ENCODE data around the gene GRIP2.

DNA sequence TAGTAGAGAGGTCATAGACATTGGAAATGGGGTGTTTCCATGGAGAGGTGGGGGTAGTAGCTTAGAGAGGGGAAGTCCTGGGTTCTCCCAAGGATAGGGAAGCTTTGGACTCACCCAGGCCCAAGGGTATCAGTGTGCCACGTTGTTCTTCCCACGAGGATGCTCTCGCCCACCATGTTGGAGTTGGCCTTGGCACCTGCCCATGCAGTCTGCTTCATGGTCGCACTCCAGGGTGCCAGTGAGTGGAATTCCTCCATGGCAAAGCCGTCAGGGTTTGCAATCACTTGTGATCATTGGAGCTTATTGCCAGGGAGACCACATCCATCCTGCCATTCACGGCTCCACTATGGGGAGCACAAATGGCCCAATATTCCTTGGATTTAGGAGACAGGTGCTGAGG is 60.6 kb downstream of the GRIP2 start:
- TF ChIP-seq CTCF (conservative IDR thresholded peaks at IDR 0.05; ENCODE audit: low read length) = no peak
- no peak for TF ChIP-seq EZH2phosphoT487 (IDR thresholded peaks at IDR 0.05; ENCODE audit: borderline replicate concordance, low read depth, low read length)

Measured in OCI-LY7 (cell line).